Osteoblast (primary cell): ENCODE data around the gene TLK2. TPM values are rescaled to one million over a fixed set of nuclear protein-coding genes. Genes with fewer than 3 reads are reported as not detected.
"Not testable (repeated sequence)": the region's sequence is repeated elsewhere in the genome, so short reads cannot be mapped to it uniquely, and the experiment has no call there.

Experiments used
- DNase-seq: peaks from one replicate; pipeline ENCODE4 v3.0.0; 2011; ENCODE audit warnings: low spot score, mixed read lengths; ENCODE audit not compliant: insufficient read length; ENCODE audit errors: missing footprints
- H2AFZ ChIP-seq: 2 replicates; pipeline ENCODE4 v1.6.0; 2011; ENCODE audit warnings: mild to moderate bottlenecking, low read length
- H3K27ac ChIP-seq: 2 replicates; pipeline ENCODE4 v1.5.1; 2011; ENCODE audit warnings: mild to moderate bottlenecking, low read depth, low read length, moderate library complexity
- H3K27me3 ChIP-seq: 2 replicates; pipeline ENCODE4 v1.6.0; 2012; ENCODE audit warnings: mild to moderate bottlenecking, control low read depth, inconsistent platforms, low read length, moderate library complexity; ENCODE audit not compliant: insufficient read depth
- H3K36me3 ChIP-seq: 2 replicates; pipeline ENCODE4 v1.5.1; 2011; ENCODE audit warnings: mild to moderate bottlenecking, low read length, control low read depth, moderate library complexity; ENCODE audit not compliant: insufficient read depth
- H3K4me1 ChIP-seq: 2 replicates; pipeline ENCODE4 v1.5.1; 2011; ENCODE audit warnings: mild to moderate bottlenecking, low read length, control low read depth, moderate library complexity; ENCODE audit not compliant: insufficient read depth
- H3K4me2 ChIP-seq: 2 replicates; pipeline ENCODE4 v1.6.0; 2011; ENCODE audit warnings: mild to moderate bottlenecking, low read length; ENCODE audit not compliant: insufficient read depth
- H3K4me3 ChIP-seq: fragments of 200-600 bp; sonication (generic); 3 replicates; pipeline ENCODE4 v1.5.1; 2012; ENCODE audit warnings: mild to moderate bottlenecking, low read length, inconsistent platforms; ENCODE audit not compliant: insufficient read depth
- H3K79me2 ChIP-seq: 2 replicates; pipeline ENCODE4 v1.6.0; 2012; ENCODE audit warnings: mild to moderate bottlenecking, low read length, control low read depth, inconsistent platforms; ENCODE audit not compliant: insufficient read depth
- H3K9me3 ChIP-seq: 2 replicates; pipeline ENCODE4 v1.5.1; 2011; ENCODE audit warnings: low read depth, low read length, control low read depth
- H4K20me1 ChIP-seq: 2 replicates; pipeline ENCODE4 v1.6.0; 2012; ENCODE audit warnings: mild to moderate bottlenecking, low read length, control low read depth; ENCODE audit not compliant: insufficient read depth
- total RNA-seq: library from RNA; depleted of rRNA; stranded (reverse); fragments of >200 nt; gene quantifications from 2 replicates; pipeline ENCODE4 v1.2.3, GENCODE V29; 2012

TLK2 gene
- total RNA-seq, 1 donor, result 52.8 TPM

DNA sequence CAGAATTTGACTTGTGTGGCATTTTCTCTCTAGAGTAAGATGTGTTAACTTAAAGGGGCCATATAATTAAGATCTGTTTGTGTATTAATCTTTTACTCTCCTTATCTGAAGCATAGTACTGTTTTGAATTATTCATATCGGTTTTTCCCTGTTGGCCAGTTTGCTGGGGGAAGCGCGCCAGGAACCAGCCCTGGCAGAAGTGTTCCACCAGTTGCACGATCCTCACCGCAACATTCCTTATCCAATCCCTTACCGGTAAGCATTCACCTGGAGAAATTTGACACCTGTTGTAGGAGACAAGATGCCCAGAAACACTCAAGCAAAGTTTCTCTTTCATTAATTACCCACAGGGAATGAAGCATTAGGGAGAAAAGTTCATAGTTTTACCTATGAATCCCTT lies 45.5 kb downstream of the TLK2 start:
- H3K9me3 ChIP-seq, H3K4me1 ChIP-seq, H3K4me2 ChIP-seq, H3K4me3 ChIP-seq, H3K27ac ChIP-seq, H2AFZ ChIP-seq, H3K27me3 ChIP-seq, DNase-seq, H4K20me1 ChIP-seq: not testable (repeated sequence)
- Histone ChIP-seq H3K36me3 (peaks cover 12% of the 10 kb centered on the region), H3K79me2 (peaks cover 23% of the 10 kb centered on the region)

DNA sequence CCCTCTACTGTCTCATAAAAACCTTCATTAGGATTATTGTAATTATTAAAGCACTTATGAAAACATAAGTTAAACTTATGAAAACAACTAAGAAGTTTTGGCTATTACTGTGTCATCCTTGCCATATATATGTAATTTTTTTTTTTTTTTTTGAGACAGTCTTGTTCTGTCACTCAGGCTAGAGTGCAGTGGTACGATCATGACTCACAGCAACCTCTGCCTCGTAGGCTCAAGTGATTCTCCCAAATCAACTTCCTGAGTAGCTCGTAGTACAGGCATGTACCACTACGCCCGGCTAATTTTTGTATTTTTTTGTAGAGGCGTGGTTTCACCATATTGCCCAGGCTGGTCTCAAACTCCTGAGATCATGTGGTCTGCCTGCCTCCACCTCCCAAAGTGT lies 46.7 kb downstream of the TLK2 start:
- not testable (repeated sequence) for H3K27ac ChIP-seq, DNase-seq, H3K27me3 ChIP-seq, H2AFZ ChIP-seq, H4K20me1 ChIP-seq, H3K4me2 ChIP-seq, H3K4me1 ChIP-seq, H3K9me3 ChIP-seq, H3K4me3 ChIP-seq
- Histone ChIP-seq H3K79me2 (peaks cover 17% of the 10 kb centered on the region), H3K36me3 (peaks cover 16% of the 10 kb centered on the region)

DNA sequence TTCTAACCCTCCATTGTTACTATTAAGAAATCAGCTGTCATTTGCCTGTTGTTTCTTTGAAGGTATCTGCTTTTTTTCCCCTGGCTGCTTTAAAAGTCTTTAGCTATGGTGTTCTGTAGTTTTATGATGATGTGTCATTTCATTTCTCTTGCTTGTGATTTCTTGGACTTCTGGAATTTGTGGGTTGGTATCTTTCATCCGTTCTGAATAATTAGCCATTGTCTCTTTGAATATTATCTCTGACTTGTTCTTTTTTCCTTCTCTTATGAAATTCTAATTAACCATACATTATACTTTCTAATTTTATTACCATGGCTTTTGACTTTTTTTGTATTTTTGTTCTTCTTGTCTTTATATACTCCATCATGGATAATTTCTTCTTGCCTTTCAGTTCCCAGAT lies 52.3 kb downstream of the TLK2 start:
- H3K4me1 ChIP-seq, H3K9me3 ChIP-seq, H3K27me3 ChIP-seq, H2AFZ ChIP-seq, DNase-seq, H3K4me2 ChIP-seq, H3K36me3 ChIP-seq, H4K20me1 ChIP-seq, H3K27ac ChIP-seq, H3K4me3 ChIP-seq: not testable (repeated sequence)
- peaks cover 19% of the 10 kb centered on the region for H3K79me2 ChIP-seq

DNA sequence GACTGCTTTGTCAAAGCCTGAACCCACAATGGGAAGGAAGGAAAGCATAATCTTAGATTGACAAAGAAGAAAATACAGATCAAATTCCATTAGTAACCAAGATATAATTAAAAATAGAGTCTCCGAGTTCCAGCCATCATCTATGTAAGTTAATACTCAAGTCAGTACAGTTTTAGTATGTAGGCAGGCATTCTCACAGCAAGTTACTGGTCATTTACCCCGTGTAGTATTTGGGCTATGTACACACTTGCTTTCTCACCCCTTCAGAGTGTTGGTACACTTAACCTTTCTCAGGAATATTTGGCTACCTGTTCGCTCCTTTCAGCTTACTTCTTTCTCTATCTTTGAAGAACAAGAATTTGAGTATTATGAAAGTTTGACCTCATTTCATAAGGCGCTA lies 57.9 kb downstream of the TLK2 start:
- H3K9me3 ChIP-seq, H2AFZ ChIP-seq, H3K27me3 ChIP-seq, H3K4me2 ChIP-seq, H3K4me3 ChIP-seq, DNase-seq, H3K27ac ChIP-seq, H3K4me1 ChIP-seq, H4K20me1 ChIP-seq: not testable (repeated sequence)
- peaks cover 27% of the 10 kb centered on the region for H3K79me2 ChIP-seq
- H3K36me3 ChIP-seq, result peaks cover 14% of the 10 kb centered on the region

DNA sequence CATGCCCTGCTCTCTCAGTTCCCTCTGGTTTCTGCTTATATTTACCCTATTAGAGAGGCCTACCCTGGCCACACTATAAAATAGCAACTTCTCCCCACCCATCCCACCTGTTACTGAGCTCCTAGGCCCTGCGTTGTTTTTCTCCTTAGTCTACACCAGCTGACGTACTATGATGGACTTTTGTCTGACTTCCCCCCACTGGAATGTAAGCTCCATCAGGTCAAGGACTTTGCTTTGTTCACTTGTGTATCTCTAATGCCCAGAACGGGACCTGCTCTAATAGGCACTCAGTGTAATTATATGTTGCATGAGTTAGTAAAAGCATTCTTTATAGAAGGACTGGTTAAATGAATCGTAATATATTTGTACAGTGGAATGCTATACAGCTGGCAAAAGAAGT lies 62.4 kb downstream of the TLK2 start:
- not testable (repeated sequence) for H2AFZ ChIP-seq, H3K4me1 ChIP-seq, H3K4me3 ChIP-seq, H4K20me1 ChIP-seq, H3K9me3 ChIP-seq, H3K4me2 ChIP-seq, H3K27me3 ChIP-seq, H3K27ac ChIP-seq, DNase-seq
- peaks cover 52% of the 10 kb centered on the region for H3K79me2 ChIP-seq
- H3K36me3 ChIP-seq, result peaks cover 19% of the 10 kb centered on the region

DNA sequence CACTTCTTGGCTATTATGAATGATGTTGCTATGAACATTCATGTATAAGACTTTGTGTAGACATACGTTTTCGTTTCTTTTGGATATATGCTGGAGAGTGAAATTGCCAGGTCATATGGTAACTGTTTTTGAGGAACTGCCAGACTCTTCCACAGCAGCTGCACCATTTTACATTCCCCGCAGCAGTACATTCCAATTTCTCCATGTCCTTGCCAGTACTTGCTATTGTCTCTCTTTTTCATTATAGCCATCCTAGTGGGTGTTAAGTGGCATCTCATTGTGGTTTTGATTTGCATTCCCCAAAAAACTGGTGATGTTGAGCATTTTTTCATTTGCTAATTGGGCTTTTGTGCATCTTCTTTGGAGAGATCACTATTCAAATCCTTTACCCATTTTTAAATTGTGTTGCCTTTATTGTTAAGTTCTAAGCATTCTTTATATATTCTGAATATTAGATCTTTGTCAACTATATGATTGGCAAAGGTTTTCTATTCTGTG lies 64.7 kb downstream of the TLK2 start:
- not testable (repeated sequence) for H3K4me1 ChIP-seq, H3K27ac ChIP-seq, H4K20me1 ChIP-seq, H3K9me3 ChIP-seq, H3K4me2 ChIP-seq, H3K36me3 ChIP-seq, H3K27me3 ChIP-seq, DNase-seq, H2AFZ ChIP-seq, H3K4me3 ChIP-seq
- H3K79me2 ChIP-seq, result peaks cover 57% of the 10 kb centered on the region

DNA sequence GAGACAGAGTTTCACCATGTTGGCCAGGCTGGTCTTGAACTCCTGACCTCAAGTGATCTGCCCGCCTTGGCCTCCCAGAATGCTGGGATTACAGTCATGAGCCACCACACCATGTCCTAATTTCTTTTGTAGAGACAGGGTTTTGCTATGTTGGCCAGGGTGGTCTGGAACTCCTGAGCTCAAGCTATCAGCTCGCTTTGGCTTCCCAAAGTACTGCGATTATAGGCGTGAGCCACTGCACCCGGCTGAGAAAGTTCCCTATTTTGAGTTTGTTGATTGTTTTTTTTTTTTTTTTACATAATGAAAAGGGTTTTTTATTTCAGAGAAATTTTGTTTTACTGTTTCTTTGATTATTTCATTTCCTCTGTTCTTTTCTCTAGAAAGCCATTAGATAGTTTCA lies 67.4 kb downstream of the TLK2 start:
- not testable (repeated sequence) for H3K9me3 ChIP-seq, DNase-seq, H2AFZ ChIP-seq, H3K4me3 ChIP-seq, H3K36me3 ChIP-seq, H3K27me3 ChIP-seq, H4K20me1 ChIP-seq, H3K4me1 ChIP-seq, H3K4me2 ChIP-seq, H3K27ac ChIP-seq
- peaks cover 59% of the 10 kb centered on the region for H3K79me2 ChIP-seq
